HEK293 (cell line): ENCODE data around the gene CACNA1F.
A peak's percentile ranks its signal among the peaks of the same experiment; 100 is the strongest.

Experiments
- EGR2 ChIP-seq: fragments of 450-650 bp; formaldehyde crosslinking; IDR thresholded peaks from 2 replicates; pipeline ENCODE4 v1.5.1; 2016; ENCODE audit warnings: low read depth, missing biosample characterization, missing genetic modification characterization
- HOXC10 ChIP-seq: sonication (generic); formaldehyde crosslinking; IDR thresholded peaks from 2 replicates; pipeline ENCODE4 v1.8.1; 2023; ENCODE audit warnings: mild to moderate bottlenecking, missing genetic modification reagents
- HOXD13 ChIP-seq: sonication (generic); formaldehyde crosslinking; IDR thresholded peaks from 2 replicates; pipeline ENCODE4 v1.8.0; 2022; ENCODE audit warnings: missing genetic modification reagents, borderline replicate concordance
- KLF17 ChIP-seq: fragments of 450-650 bp; formaldehyde crosslinking; IDR thresholded peaks from 2 replicates; pipeline ENCODE4 v1.5.1; 2016; ENCODE audit warnings: missing biosample characterization, missing genetic modification characterization
- OVOL3 ChIP-seq: fragments of 450-650 bp; formaldehyde crosslinking; IDR thresholded peaks from 2 replicates; pipeline ENCODE4 v1.5.1; 2016; ENCODE audit warnings: missing biosample characterization, missing genetic modification characterization
- REST ChIP-seq: fragments of 450-650 bp; formaldehyde crosslinking; IDR thresholded peaks from 2 replicates; pipeline ENCODE4 v1.5.1; 2016; ENCODE audit warnings: missing biosample characterization, missing genetic modification characterization
- SP2 ChIP-seq: fragments of 450-650 bp; formaldehyde crosslinking; IDR thresholded peaks from 2 replicates; pipeline ENCODE4 v1.5.1; 2016; ENCODE audit warnings: missing biosample characterization, missing genetic modification characterization
- ZBTB11 ChIP-seq: fragments of 450-650 bp; formaldehyde crosslinking; conservative IDR thresholded peaks from 2 replicates; pipeline ENCODE4 v1.5.1; 2016; ENCODE audit warnings: low read depth, missing biosample characterization, missing genetic modification characterization
- ZBTB20 ChIP-seq: fragments of 450-650 bp; formaldehyde crosslinking; IDR thresholded peaks from 2 replicates; pipeline ENCODE4 v1.5.1; 2016; ENCODE audit warnings: missing biosample characterization, missing genetic modification characterization
- ZBTB21 ChIP-seq: fragments of 450-650 bp; formaldehyde crosslinking; IDR thresholded peaks from 2 replicates; pipeline ENCODE4 v1.5.1; 2017; ENCODE audit warnings: missing biosample characterization, missing genetic modification characterization
- ZBTB26 ChIP-seq: fragments of 450-650 bp; formaldehyde crosslinking; optimal IDR thresholded peaks from 2 replicates; pipeline ENCODE3; 2016; ENCODE audit warnings: missing biosample characterization, mild to moderate bottlenecking, missing genetic modification characterization
- ZFHX2 ChIP-seq: fragments of 450-650 bp; formaldehyde crosslinking; conservative IDR thresholded peaks from 2 replicates; pipeline ENCODE4 v1.5.1; 2016; ENCODE audit warnings: missing biosample characterization, missing genetic modification characterization
- ZIC2 ChIP-seq: fragments of 450-650 bp; formaldehyde crosslinking; IDR thresholded peaks from 2 replicates; pipeline ENCODE4 v1.5.1; 2016; ENCODE audit warnings: missing biosample characterization, missing genetic modification characterization
- ZNF112 ChIP-seq: fragments of 450-650 bp; formaldehyde crosslinking; IDR thresholded peaks from 2 replicates; pipeline ENCODE4 v1.5.0; 2017; ENCODE audit warnings: missing biosample characterization, missing genetic modification characterization
- ZNF155 ChIP-seq: fragments of 450-650 bp; formaldehyde crosslinking; IDR thresholded peaks from 2 replicates; pipeline ENCODE4 v1.5.1; 2016; ENCODE audit warnings: missing biosample characterization, missing genetic modification characterization
- ZNF211 ChIP-seq: fragments of 450-650 bp; formaldehyde crosslinking; IDR thresholded peaks from 2 replicates; pipeline ENCODE4 v1.5.1; 2016; ENCODE audit warnings: low read depth, missing biosample characterization, missing genetic modification characterization
- ZNF221 ChIP-seq: fragments of 450-650 bp; formaldehyde crosslinking; IDR thresholded peaks from 2 replicates; pipeline ENCODE4 v1.5.1; 2017; ENCODE audit warnings: missing biosample characterization, missing genetic modification characterization, borderline replicate concordance
- ZNF239 ChIP-seq: fragments of 450-650 bp; formaldehyde crosslinking; IDR thresholded peaks from 2 replicates; pipeline ENCODE4 v1.5.1; 2016; ENCODE audit warnings: missing biosample characterization, missing genetic modification characterization
- ZNF266 ChIP-seq: fragments of 450-650 bp; formaldehyde crosslinking; IDR thresholded peaks from 2 replicates; pipeline ENCODE4 v1.5.1; 2016; ENCODE audit warnings: missing biosample characterization, missing genetic modification characterization, low read depth
- ZNF302 ChIP-seq: fragments of 450-650 bp; formaldehyde crosslinking; IDR thresholded peaks from 2 replicates; pipeline ENCODE4 v1.5.1; 2016; ENCODE audit warnings: missing biosample characterization, missing genetic modification characterization, low read depth
- ZNF335 ChIP-seq: fragments of 450-650 bp; formaldehyde crosslinking; conservative IDR thresholded peaks from 2 replicates; pipeline ENCODE4 v1.5.1; 2016; ENCODE audit warnings: missing biosample characterization, missing genetic modification characterization
- ZNF544 ChIP-seq: fragments of 450-650 bp; formaldehyde crosslinking; IDR thresholded peaks from 2 replicates; pipeline ENCODE4 v1.5.0; 2017; ENCODE audit warnings: missing biosample characterization, missing genetic modification characterization
- ZNF549 ChIP-seq: fragments of 450-650 bp; IDR thresholded peaks from 2 replicates; pipeline ENCODE4 v1.5.1; 2018; ENCODE audit warnings: missing biosample characterization, missing genetic modification characterization, mild to moderate bottlenecking, inconsistent platforms, moderate library complexity
- ZNF555 ChIP-seq: fragments of 450-650 bp; formaldehyde crosslinking; conservative IDR thresholded peaks from 2 replicates; pipeline ENCODE4 v1.5.1; 2017; ENCODE audit warnings: missing biosample characterization, mild to moderate bottlenecking, missing genetic modification characterization, inconsistent platforms
- ZNF558 ChIP-seq: fragments of 450-650 bp; formaldehyde crosslinking; IDR thresholded peaks from 2 replicates; pipeline ENCODE4 v1.5.1; 2016; ENCODE audit warnings: missing biosample characterization, missing genetic modification characterization
- ZNF621 ChIP-seq: fragments of 450-650 bp; formaldehyde crosslinking; IDR thresholded peaks from 2 replicates; pipeline ENCODE4 v1.5.1; 2017; ENCODE audit warnings: missing biosample characterization, missing genetic modification characterization
- ZNF623 ChIP-seq: fragments of 450-650 bp; formaldehyde crosslinking; IDR thresholded peaks from 2 replicates; pipeline ENCODE4 v1.5.1; 2016; ENCODE audit warnings: missing biosample characterization, missing genetic modification characterization
- ZNF626 ChIP-seq: fragments of 450-650 bp; sonication (Bioruptor Pico); formaldehyde crosslinking; IDR thresholded peaks from 2 replicates; pipeline ENCODE4 v1.5.1; 2018; ENCODE audit warnings: missing biosample characterization, missing genetic modification characterization, inconsistent platforms
- ZNF639 ChIP-seq: fragments of 450-650 bp; formaldehyde crosslinking; IDR thresholded peaks from 2 replicates; pipeline ENCODE4 v1.5.1; 2016; ENCODE audit warnings: missing biosample characterization, missing genetic modification characterization
- ZSCAN18 ChIP-seq: fragments of 450-650 bp; formaldehyde crosslinking; IDR thresholded peaks from 2 replicates; pipeline ENCODE4 v1.5.1; 2016; ENCODE audit warnings: missing biosample characterization, missing genetic modification characterization

The CACNA1F gene

GRCh38 chrX:49172280-49172780, 60.8 kb downstream of the CACNA1F start (continued):
- no peak for TF ChIP-seq ZNF639 (tag by site-specific recombination)
- TF ChIP-seq ZBTB21 (tag by site-specific recombination) = no peak
- no peak for TF ChIP-seq HOXC10 (CRISPR knock-in tag)
- no peak for TF ChIP-seq ZNF302 (tag by site-specific recombination)
- TF ChIP-seq ZNF112 (tag by site-specific recombination) = no peak
- TF ChIP-seq ZBTB26 (tag by site-specific recombination) = peak; percentile 55
- TF ChIP-seq ZNF623 (tag by site-specific recombination) = no peak
- no peak for TF ChIP-seq ZNF555
- no peak; the same call in 1 of the 2 replicates for TF ChIP-seq ZBTB11 (tag by site-specific recombination)
- no peak for TF ChIP-seq ZNF558 (tag by site-specific recombination)
- TF ChIP-seq ZNF155 (tag by site-specific recombination) = no peak
- no peak for TF ChIP-seq ZNF221 (tag by site-specific recombination)
- TF ChIP-seq ZNF266 = no peak
- TF ChIP-seq REST (tag by site-specific recombination) = no peak
- TF ChIP-seq ZNF549 (tag by site-specific recombination) = no peak
- TF ChIP-seq KLF17 = no peak
- peak; percentile 53; the same call in 1 of the 2 replicates for TF ChIP-seq ZIC2 (tag by site-specific recombination)
- TF ChIP-seq ZNF626 (tag by site-specific recombination) = no peak
- TF ChIP-seq ZNF621 (tag by site-specific recombination) = no peak
- no peak for TF ChIP-seq ZNF239 (tag by site-specific recombination)
- no peak for TF ChIP-seq ZNF211 (tag by site-specific recombination)
- TF ChIP-seq OVOL3 (tag by site-specific recombination) = no peak
- no peak; the same call in 1 of the 2 replicates for TF ChIP-seq ZBTB20 (tag by site-specific recombination)
- no peak for TF ChIP-seq EGR2 (tag by site-specific recombination)
- TF ChIP-seq ZNF335 = peak; percentile 89
- no peak for TF ChIP-seq HOXD13
- TF ChIP-seq ZSCAN18 = peak; percentile 14; the same call in 1 of the 2 replicates
- no peak for TF ChIP-seq ZNF544 (tag by site-specific recombination)
- TF ChIP-seq SP2 = peak; percentile 61
- 0 out of 2 replicates have a peak, but pooled peaks have one; percentile 15 for TF ChIP-seq ZFHX2 (tag by site-specific recombination)
